HEK293 (cell line): ENCODE results near the gene RNU5B-1.
A peak's percentile ranks its signal among the peaks of the same experiment; 100 is the strongest.

ENCODE experiments used
- CTCF ChIA-PET: fragments of 350-600 bp; formaldehyde crosslinking; extraction: SDS; loops from one replicate; lab custom pipeline; 2021; ENCODE audit warnings: antibody characterized with exemption; lab: Yijun Ruan, JAX
- POLR2A ChIA-PET: fragments of 300-600 bp; formaldehyde crosslinking; extraction: SDS; loops from one replicate; lab custom pipeline; 2020; ENCODE audit warnings: antibody characterized with exemption, inconsistent platforms; lab: Yijun Ruan, JAX
- H3K27ac ChIP-seq: fragments of 200-500 bp; sonication (Bioruptor generic); 2 replicates; pipeline ENCODE4 v1.5.1; 2014; ENCODE audit warnings: low read depth, low read length, control low read depth, inconsistent platforms; ENCODE audit errors: extremely low read depth
- H3K36me3 ChIP-seq, 2 experiments: fragments of 200-500 bp in 1 of 2; sonication (Bioruptor generic) in 1 of 2; 1 replicate in 1 of 2; 2 replicates in 1 of 2; pipeline ENCODE4 v1.5.1; 2014 to 2017; ENCODE audit warnings: inconsistent platforms in 2 of 2, low read length in 2 of 2; ENCODE audit not compliant: control insufficient read depth in 2 of 2, insufficient read depth in 1 of 2
- H3K4me1 ChIP-seq: fragments of 200-500 bp; sonication (Bioruptor generic); 2 replicates; pipeline ENCODE4 v1.5.1; 2014; ENCODE audit warnings: mild to moderate bottlenecking, low read length, inconsistent platforms; ENCODE audit not compliant: control insufficient read depth, insufficient read depth
- H3K4me3 ChIP-seq: 2 replicates; pipeline ENCODE4 v1.5.1; 2011; ENCODE audit warnings: low read depth, mild to moderate bottlenecking, control low read depth, low read length, moderate library complexity
- H3K9me3 ChIP-seq: fragments of 200-500 bp; sonication (Bioruptor generic); 2 replicates; pipeline ENCODE4 v1.5.1; 2014; ENCODE audit warnings: low read depth, low read length, inconsistent platforms; ENCODE audit not compliant: control insufficient read depth, insufficient read depth
- KLF10 ChIP-seq: fragments of 450-650 bp; IDR thresholded peaks from 2 replicates; pipeline ENCODE4 v1.5.1; 2018; ENCODE audit warnings: missing biosample characterization, mild to moderate bottlenecking, missing genetic modification characterization
- KLF9 ChIP-seq: fragments of 450-650 bp; formaldehyde crosslinking; IDR thresholded peaks from 2 replicates; pipeline ENCODE4 v1.5.1; 2016; ENCODE audit warnings: missing biosample characterization, missing genetic modification characterization, low read depth
- TSHZ1 ChIP-seq: fragments of 450-650 bp; formaldehyde crosslinking; IDR thresholded peaks from 2 replicates; pipeline ENCODE4 v1.5.1; 2016; ENCODE audit warnings: missing biosample characterization, missing genetic modification characterization, borderline replicate concordance
- WT1 ChIP-seq: fragments of 450-650 bp; formaldehyde crosslinking; IDR thresholded peaks from 2 replicates; pipeline ENCODE4 v1.5.1; 2016; ENCODE audit warnings: missing biosample characterization, missing genetic modification characterization
- ZBTB17 ChIP-seq: fragments of 450-650 bp; formaldehyde crosslinking; IDR thresholded peaks from 2 replicates; pipeline ENCODE4 v1.5.1; 2016; ENCODE audit warnings: missing biosample characterization, missing genetic modification characterization
- ZBTB8A ChIP-seq: fragments of 450-650 bp; formaldehyde crosslinking; IDR thresholded peaks from 2 replicates; pipeline ENCODE4 v1.5.1; 2016; ENCODE audit warnings: missing biosample characterization, missing genetic modification characterization
- ZNF148 ChIP-seq: fragments of 450-650 bp; formaldehyde crosslinking; IDR thresholded peaks from 2 replicates; pipeline ENCODE4 v1.5.0; 2017; ENCODE audit warnings: missing biosample characterization, missing genetic modification characterization, borderline replicate concordance
- ZNF24 ChIP-seq: fragments of 450-650 bp; formaldehyde crosslinking; IDR thresholded peaks from 2 replicates; pipeline ENCODE4 v1.5.1; 2016; ENCODE audit warnings: missing biosample characterization, missing genetic modification characterization
- ZNF529 ChIP-seq: fragments of 450-650 bp; formaldehyde crosslinking; IDR thresholded peaks from 2 replicates; pipeline ENCODE4 v1.5.1; 2017; ENCODE audit warnings: missing genetic modification characterization, missing biosample characterization; ENCODE audit not compliant: insufficient replicate concordance
- ZNF548 ChIP-seq: fragments of 450-650 bp; formaldehyde crosslinking; IDR thresholded peaks from 2 replicates; pipeline ENCODE4 v1.5.1; 2016; ENCODE audit warnings: missing biosample characterization, missing genetic modification characterization
- ZNF610 ChIP-seq: fragments of 450-650 bp; formaldehyde crosslinking; IDR thresholded peaks from 2 replicates; pipeline ENCODE4 v1.5.1; 2016; ENCODE audit warnings: missing biosample characterization, missing genetic modification characterization, borderline replicate concordance
- ZNF639 ChIP-seq: fragments of 450-650 bp; formaldehyde crosslinking; IDR thresholded peaks from 2 replicates; pipeline ENCODE4 v1.5.1; 2016; ENCODE audit warnings: missing biosample characterization, missing genetic modification characterization
- ZNF785 ChIP-seq: fragments of 450-650 bp; formaldehyde crosslinking; IDR thresholded peaks from 2 replicates; pipeline ENCODE4 v1.5.1; 2016; ENCODE audit warnings: missing biosample characterization, missing genetic modification characterization
- ZNF791 ChIP-seq: fragments of 450-650 bp; formaldehyde crosslinking; IDR thresholded peaks from 2 replicates; pipeline ENCODE4 v1.5.1; 2016; ENCODE audit warnings: missing biosample characterization, missing genetic modification characterization

The RNU5B-1 gene

GRCh38 chr15:65310431-65311137 lies 6.1 kb downstream of the RNU5B-1 start (continued):
- no peak for TF ChIP-seq TSHZ1

GRCh38 chr15:65311760-65312159 lies 7.3 kb downstream of the RNU5B-1 start:
- Histone ChIP-seq H3K9me3 (no peaks in the 10 kb centered on the region), H3K4me3 (no peak overlapping the region)
- no peak for TF ChIP-seq ZNF548 (tag by site-specific recombination)
- no peak for TF ChIP-seq ZNF148 (tag by site-specific recombination)
- TF ChIP-seq ZBTB17 (tag by site-specific recombination): no peak
- no peak for TF ChIP-seq ZNF24
- no peak for TF ChIP-seq ZNF529 (tag by site-specific recombination)
- TF ChIP-seq ZNF785 (tag by site-specific recombination): no peak
- TF ChIP-seq KLF9: no peak
- no peak for TF ChIP-seq ZNF791
- TF ChIP-seq, all 188 proteins: peak for 0
- ChIA-PET CTCF (interaction anchor here (16.1 kb wide), 1 partner anchor 73 kb away, joined by 454 read pairs; the partner anchor contains the start of gene IGDCC3), POLR2A (no interaction called here)
- H3K36me3 ChIP-seq: no peaks in the 10 kb centered on the region
- H3K4me1 ChIP-seq: no peaks in the 10 kb centered on the region
- H3K27ac ChIP-seq: no peak overlapping the region

GRCh38 chr15:65312400-65312916 lies 8.0 kb downstream of the RNU5B-1 start:
- H3K4me1 ChIP-seq: no peaks in the 10 kb centered on the region
- no peak overlapping the region for H3K27ac ChIP-seq
- CTCF ChIA-PET: interaction anchor here (11.3 to 16.1 kb wide), 2 partner anchors 72 to 88 kb away, joined by 120 to 454 read pairs; partner anchors contain the start of gene IGDCC3
- no peaks in the 10 kb centered on the region for H3K36me3 ChIP-seq
- POLR2A ChIA-PET: interaction anchor here (2.5 kb wide), 1 partner anchor 8 kb away, joined by 8 read pairs; the partner anchor contains the start of gene RNU5B-1
- no peak overlapping the region for H3K4me3 ChIP-seq
- no peaks in the 10 kb centered on the region for H3K9me3 ChIP-seq
- TF ChIP-seq KLF10: no peak
- TF ChIP-seq, all 188 proteins: peak for 0

GRCh38 chr15:65318870-65319356 lies 14.4 kb downstream of the RNU5B-1 start:
- Histone ChIP-seq H3K4me1 (no peaks in the 10 kb centered on the region), H3K4me3 (no peak overlapping the region), H3K9me3 (no peaks in the 10 kb centered on the region), H3K36me3 (no peaks in the 10 kb centered on the region), H3K27ac (no peak overlapping the region)
- POLR2A ChIA-PET: interaction anchor here (0.5 to 1.2 kb wide), 2 partner anchors 44 to 67 kb away, joined by 3 to 5 read pairs; no protein-coding TSS in a partner anchor
- CTCF ChIA-PET: interaction anchor here (0.6 to 16.1 kb wide), 36 partner anchors 10 to 1176 kb away, joined by 3 to 454 read pairs (median 4); partner anchors contain the start of gene IGDCC3
- TF ChIP-seq ZBTB8A (tag by site-specific recombination): peak; percentile 54; the same call in 1 of the 2 replicates
- peak; percentile 76; the same call in 1 of the 2 replicates for TF ChIP-seq ZNF639 (tag by site-specific recombination)
- 0 out of 2 replicates have a peak, but pooled peaks have one; percentile 15 for TF ChIP-seq ZNF610 (tag by site-specific recombination)
- peak; percentile 34; the same call in 1 of the 2 replicates for TF ChIP-seq WT1
- TF ChIP-seq TSHZ1: no peak
- peak; percentile 88 for TF ChIP-seq ZBTB17 (tag by site-specific recombination)
